NCI-H2107 (cell line): Measurements from ENCODE around the gene GYPA.
"Not testable (repeated sequence)": the region's sequence is repeated elsewhere in the genome, so short reads cannot be mapped to it uniquely, and the experiment has no call there.

ENCODE experiments used
- DNase-seq: peaks from one replicate; lab custom pipeline; 2025; lab: John Stamatoyannopoulos, UW

The GYPA gene

GRCh38 chr4:144128709-144129320 is 11.7 kb downstream of the GYPA start:
- DNase-seq, result not testable (repeated sequence)

- not testable (repeated sequence) for DNase-seq
These were observed 15.4 kb downstream of the GYPA start for GRCh38 chr4:144125109-144125508.

GRCh38 chr4:144123982-144124635 is 16.4 kb downstream of the GYPA start:
- not testable (repeated sequence) for DNase-seq

GRCh38 chr4:144123269-144123668 is 17.2 kb downstream of the GYPA start:
- DNase-seq, result not testable (repeated sequence)

GRCh38 chr4:144119752-144120151 is 20.8 kb downstream of the GYPA start:
- not testable (repeated sequence) for DNase-seq

GRCh38 chr4:144115519-144115918 is 25.0 kb downstream of the GYPA start:
- DNase-seq, result no peak

- DNase-seq, result no peak
These were observed 27.0 kb downstream of the GYPA start for GRCh38 chr4:144113546-144113945.

GRCh38 chr4:144104509-144105130 is 35.9 kb downstream of the GYPA start:
- DNase-seq, result no peak

GRCh38 chr4:144097776-144098175 is 42.7 kb downstream of the GYPA start:
- not testable (repeated sequence) for DNase-seq

GRCh38 chr4:144093995-144094394 is 46.5 kb downstream of the GYPA start:
- DNase-seq, result not testable (repeated sequence)

- not testable (repeated sequence) for DNase-seq
These were observed 49.3 kb downstream of the GYPA start for GRCh38 chr4:144091181-144091580.

- no peak for DNase-seq
These were observed 49.8 kb downstream of the GYPA start for GRCh38 chr4:144090744-144091143.

- DNase-seq, result not testable (repeated sequence)
These were observed 58.5 kb downstream of the GYPA start for GRCh38 chr4:144082053-144082452.

- not testable (repeated sequence) for DNase-seq
These were observed 60.4 kb downstream of the GYPA start for GRCh38 chr4:144080135-144080534.

- not testable (repeated sequence) for DNase-seq
These were observed 61.8 kb downstream of the GYPA start for GRCh38 chr4:144078746-144079145.

GRCh38 chr4:144061556-144061955 is 79.0 kb downstream of the GYPA start:
- not testable (repeated sequence) for DNase-seq

- not testable (repeated sequence) for DNase-seq
These were observed 80.2 kb downstream of the GYPA start for GRCh38 chr4:144060234-144060859.
